Stimulated activated CD4-positive, alpha-beta T cell treated with anti-CD3 and anti-CD28 coated beads, Interleukin-15, amount 100 ng/mL, for 48 hours (primary cell): Measurements from ENCODE around the gene NDUFC1.
A peak's percentile ranks its signal among the peaks of the same experiment; 100 is the strongest.
"Not testable (repeated sequence)": the region's sequence is repeated elsewhere in the genome, so short reads cannot be mapped to it uniquely, and the experiment has no call there.

ENCODE experiments used
- DNase-seq, 2 donors: peaks; one replicate each; pipeline ENCODE4 v3.0.0-alpha.2; 2020; ENCODE audit warnings: low read depth in 2 of 2

NDUFC1 gene

GRCh38 chr4:139297001-139297410 is 5.3 kb downstream of the NDUFC1 start:
- DNase-seq = no peak

DNA sequence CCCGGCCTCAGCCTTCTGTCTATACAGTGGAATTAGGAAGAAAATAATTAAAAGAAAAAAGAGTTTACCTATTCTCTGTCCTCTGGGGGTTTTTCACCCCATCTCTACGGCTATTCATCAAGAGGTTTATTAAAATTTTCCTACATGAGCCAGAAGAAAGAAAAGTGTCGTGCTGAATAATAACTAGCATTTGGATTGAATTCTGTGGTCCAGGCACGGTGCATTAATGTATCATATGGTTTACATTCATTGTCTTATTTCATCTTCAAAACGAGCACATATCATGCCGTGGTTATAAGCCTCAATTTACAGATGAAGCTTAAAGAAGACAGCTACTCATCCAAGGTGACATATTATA is 6.4 kb downstream of the NDUFC1 start:
- DNase-seq = no peak

- peak; percentile 93 to 98 for DNase-seq
Observed at GRCh38 chr4:139295206-139295941, 6.9 kb downstream of the NDUFC1 start.

DNA sequence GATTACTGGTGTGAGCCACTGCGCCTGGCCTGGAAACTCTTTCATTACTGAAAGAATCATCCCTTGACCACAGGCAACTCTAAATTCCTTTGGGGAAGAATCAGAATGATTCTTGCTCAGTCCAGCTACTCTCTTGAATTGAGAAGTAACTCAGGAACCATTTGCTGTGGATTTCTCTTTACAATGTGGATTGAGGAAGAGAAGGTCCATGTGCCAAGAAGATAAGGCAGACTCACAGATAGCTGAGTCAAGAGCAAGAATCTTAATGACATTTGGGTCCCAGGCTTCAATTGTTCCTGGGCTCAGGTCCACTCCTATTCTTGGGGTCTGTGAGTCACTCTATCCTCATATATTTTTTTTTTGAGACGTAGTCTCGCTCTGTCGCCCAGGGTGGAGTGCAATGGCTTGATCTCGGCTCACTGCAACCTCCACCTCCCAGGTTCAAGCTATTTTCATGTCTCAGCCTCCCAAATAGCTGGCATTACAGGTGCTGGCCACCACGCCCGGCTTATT is 16.0 kb downstream of the NDUFC1 start:
- DNase-seq = no peak

DNA sequence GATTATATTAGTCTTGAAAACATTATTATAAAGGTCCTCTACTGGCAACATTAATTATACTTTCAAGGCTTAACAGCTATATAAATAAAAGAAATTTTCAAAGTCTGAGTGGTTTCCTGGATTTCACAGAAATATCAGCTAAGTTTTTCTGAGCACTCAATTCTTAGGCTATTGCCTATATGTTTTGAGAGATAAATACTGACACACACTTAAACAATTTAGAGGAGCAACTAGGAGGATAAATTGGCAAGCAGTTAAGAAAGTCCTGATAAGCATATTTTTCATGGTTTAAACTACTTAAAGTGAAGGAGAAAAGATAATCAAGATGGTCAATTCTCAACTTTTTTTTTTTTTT is 19.6 kb downstream of the NDUFC1 start:
- no peak for DNase-seq

- no peak for DNase-seq
Observed at GRCh38 chr4:139282065-139282720, 20.1 kb downstream of the NDUFC1 start.

- peak in 1 of 2 donors; percentile 24 for DNase-seq
Observed at GRCh38 chr4:139279760-139280620, 22.3 kb downstream of the NDUFC1 start, which contains the start of gene MGARP. MGARP (minus strand) TSS chr4:139280225; CDS start chr4:139280158, 67 bp downstream.

GRCh38 chr4:139278912-139279759 is 23.1 kb downstream of the NDUFC1 start:
- no peak for DNase-seq

- DNase-seq = no peak
Observed at GRCh38 chr4:139278485-139278884, 23.8 kb downstream of the NDUFC1 start.

DNA sequence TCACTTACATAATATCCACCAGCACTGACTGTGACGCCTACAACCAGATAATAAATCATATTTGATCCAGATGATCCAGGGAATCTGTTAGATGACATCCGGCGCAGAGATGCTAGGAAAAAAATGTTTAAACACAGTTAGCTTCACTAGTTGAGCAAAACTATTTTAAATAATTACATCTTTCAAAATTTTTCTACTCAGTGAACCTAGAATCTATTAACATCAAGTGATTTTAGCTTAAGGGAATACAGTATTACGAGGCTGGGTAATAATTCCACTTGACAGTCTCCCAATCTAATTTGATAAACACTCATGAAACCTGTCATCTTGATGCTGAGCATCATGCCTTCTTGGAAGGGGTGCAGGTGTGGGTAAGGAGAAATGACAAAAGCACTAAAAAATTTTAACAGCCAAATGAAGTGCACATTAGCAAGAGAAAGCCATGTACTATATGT is 27.0 kb downstream of the NDUFC1 start:
- DNase-seq = no peak

DNA sequence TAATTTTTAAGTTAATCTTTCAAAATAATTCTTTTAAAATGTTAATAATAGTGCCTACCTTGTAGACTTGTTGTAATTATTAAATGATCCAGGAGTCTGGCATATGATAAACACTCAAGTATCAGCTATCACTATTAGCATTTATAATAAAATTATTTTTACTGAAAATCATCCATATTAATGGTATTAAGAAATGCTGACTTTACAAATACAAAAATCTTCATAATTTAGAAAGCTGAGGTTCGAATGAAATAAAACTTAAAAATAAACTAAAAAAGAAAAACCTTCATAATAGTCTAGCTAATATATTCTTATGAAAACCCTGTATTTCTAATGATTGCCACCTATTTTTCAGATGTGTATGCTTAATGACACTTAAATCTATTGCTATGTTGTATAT is 27.5 kb downstream of the NDUFC1 start:
- DNase-seq = no peak

DNA sequence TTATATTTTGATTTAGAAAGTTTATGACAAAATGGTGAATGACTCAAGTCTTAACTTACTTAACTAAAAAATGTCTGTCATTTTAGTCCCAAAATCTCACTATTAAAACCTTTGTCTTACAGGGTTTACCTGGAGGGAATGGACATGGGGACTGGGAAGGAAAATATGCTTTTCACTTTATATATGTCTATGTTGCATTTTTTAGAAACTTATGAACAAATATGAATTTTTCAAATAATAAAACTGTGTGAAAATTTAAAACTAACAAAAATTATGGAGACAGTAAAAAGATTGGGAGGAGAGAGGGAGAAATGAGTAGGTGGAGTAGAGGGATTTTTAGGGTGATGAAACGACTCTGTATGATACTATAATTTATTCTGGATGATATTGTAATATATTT is 28.4 kb downstream of the NDUFC1 start:
- DNase-seq = no peak

DNA sequence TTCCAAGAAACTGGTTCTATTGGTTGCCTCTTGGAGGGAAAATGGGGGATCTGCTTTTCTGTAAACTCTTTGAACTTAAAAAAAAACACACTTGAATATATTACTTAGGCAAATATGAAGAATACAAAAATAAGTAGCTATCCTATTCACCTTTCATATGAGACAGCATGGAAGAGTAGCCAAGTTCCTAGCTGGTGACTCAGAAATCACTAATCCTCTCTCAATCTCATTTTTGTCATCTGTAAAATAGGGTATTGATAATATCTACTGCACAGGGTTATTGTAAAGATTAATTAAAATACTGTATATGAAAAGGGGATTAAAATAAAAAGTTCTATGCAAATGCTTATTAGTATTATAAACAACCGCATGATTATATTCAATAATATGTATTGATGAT is 35.0 kb downstream of the NDUFC1 start:
- no peak for DNase-seq

- peak; percentile 76 to 85 for DNase-seq
Observed at GRCh38 chr4:139266583-139267257, 35.6 kb downstream of the NDUFC1 start.

DNA sequence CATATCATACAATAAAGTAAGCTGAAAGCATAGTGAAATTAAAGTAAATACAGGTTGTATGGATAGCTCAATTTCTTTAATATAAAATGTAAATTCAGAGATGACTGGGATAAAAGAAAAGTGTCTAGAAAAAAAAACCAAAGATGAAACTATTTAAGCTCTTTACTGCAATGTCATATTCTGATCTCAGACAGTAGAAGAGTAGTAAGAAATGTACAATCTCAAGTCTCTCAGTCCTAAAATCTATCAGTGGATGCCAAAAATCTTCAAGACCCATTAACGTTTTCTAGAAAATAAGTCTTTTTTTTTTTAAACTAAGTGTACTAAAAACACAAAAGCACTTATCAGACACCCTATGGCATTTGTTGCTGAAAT is 36.1 kb downstream of the NDUFC1 start:
- DNase-seq = no peak

- no peak for DNase-seq
Observed at GRCh38 chr4:139265654-139266053, 36.6 kb downstream of the NDUFC1 start.

- no peak for DNase-seq
Observed at GRCh38 chr4:139256349-139256748, 45.9 kb downstream of the NDUFC1 start.

GRCh38 chr4:139255581-139255980 is 46.7 kb downstream of the NDUFC1 start:
- DNase-seq = not testable (repeated sequence)

GRCh38 chr4:139253713-139254112 is 48.6 kb downstream of the NDUFC1 start:
- DNase-seq = no peak

DNA sequence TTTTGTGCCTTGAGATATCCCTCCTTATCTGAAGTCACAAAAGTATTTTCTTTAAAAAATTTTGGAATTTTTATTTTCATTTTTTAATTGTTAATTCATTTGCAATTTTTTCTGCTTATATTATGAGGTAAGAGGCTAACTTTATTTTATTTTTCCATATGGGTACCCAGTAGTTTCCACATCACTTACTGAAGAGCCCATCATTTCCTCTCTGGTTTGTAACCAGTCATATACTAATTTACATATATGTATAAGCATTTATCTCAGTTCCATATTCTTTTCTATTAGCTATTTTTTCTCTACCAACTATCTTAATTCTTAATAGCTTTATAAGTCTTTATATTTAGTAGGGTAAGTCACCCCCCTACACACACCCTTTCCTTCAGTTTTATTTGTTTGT is 49.2 kb downstream of the NDUFC1 start:
- DNase-seq = no peak
